Adipose tissue (tissue), 3 donors: ENCODE data around the gene CDC42EP2. TPM values are rescaled to one million over a fixed set of nuclear protein-coding genes. Genes with fewer than 3 reads are reported as not detected.

ENCODE experiments used
- H3K27ac ChIP-seq: one replicate; pipeline ENCODE4 v1.5.1; 2013; ENCODE audit warnings: low read depth, low read length
- WGBS, 3 donors: extraction: QIAGEN DNeasy Blood & Tissue Kit; methylation state at CpG; one replicate each; pipeline ENCODE4 v1.1.7; 2013; 5-methylcytosine and 5-hydroxymethylcytosine counted together
- polyA plus RNA-seq, 3 donors: library from polyadenylated mRNA; stranded (reverse); fragments of 200-250 nt; gene quantifications; one replicate each; pipeline ENCODE4 v1.2.3, GENCODE V29; 2013
- donor health status: healthy with polysubstance abuse.
- donor health status: Bipolar disorder and iron deficiency.
- donor health status: healthy.

The CDC42EP2 gene
- polyA plus RNA-seq, result 10 to 100 TPM in 2 of 3 donors, 1 to 10 TPM in 1; 5.4 to 82.5 (median 50.2) TPM

GRCh38 chr11:65314501-65315203 lies at the start of gene CDC42EP2:
Gene CDC42EP2 (plus strand): TSS chr11:65314866. CDS start chr11:65320899, 6,033 bp downstream.
- H3K27ac ChIP-seq, result peak within 1 kb of the TSS; percentile 68
- 0 to 1% (median 1%) methylated on average over 55 to 70 of the region's 74 CpGs for WGBS, 3 donors

GRCh38 chr11:65266210-65266609 lies 48.5 kb upstream of the CDC42EP2 start:
- 89 to 99% (median 95%) methylated on average over 2 of the region's 2 CpGs for WGBS, 3 donors

GRCh38 chr11:65274735-65275682 lies 39.7 kb upstream of the CDC42EP2 start:
- H3K27ac ChIP-seq, result no peak overlapping the region
- 21 to 52% (median 37%) methylated on average over 6 of the region's 6 CpGs for WGBS, 3 donors

More at GRCh38 chr11:65266210-65266609, 48.5 kb upstream of the CDC42EP2 start:
- H3K27ac ChIP-seq, result no peak overlapping the region

GRCh38 chr11:65275906-65276305 lies 38.8 kb upstream of the CDC42EP2 start:
- 20 to 71% (median 63%) methylated on average over 4 of the region's 4 CpGs for whole genome bisulfite sequencing, 3 donors
- H3K27ac ChIP-seq, result no peak overlapping the region

- 77 to 95% (median 90%) methylated on average over 5 of the region's 5 CpGs for WGBS, 3 donors
- H3K27ac ChIP-seq, result no peak overlapping the region
Observed at GRCh38 chr11:65277631-65278277, 36.9 kb upstream of the CDC42EP2 start.

- no peak overlapping the region for H3K27ac ChIP-seq
- 77 to 90% (median 90%) methylated on average over 2 of the region's 2 CpGs for WGBS, 3 donors
Observed at GRCh38 chr11:65278356-65278755, 36.3 kb upstream of the CDC42EP2 start.

GRCh38 chr11:65279279-65279678 lies 35.4 kb upstream of the CDC42EP2 start:
- 74 to 89% (median 81%) methylated on average over 4 of the region's 4 CpGs for WGBS, 3 donors
- H3K27ac ChIP-seq, result no peak overlapping the region

- WGBS, 3 donors, result 44 to 52% (median 50%) methylated on average over 5 of the region's 5 CpGs
- H3K27ac ChIP-seq, result no peak overlapping the region
Observed at GRCh38 chr11:65279741-65280440, 34.8 kb upstream of the CDC42EP2 start.

GRCh38 chr11:65280646-65281045 lies 34.0 kb upstream of the CDC42EP2 start:
- no peak overlapping the region for H3K27ac ChIP-seq
- WGBS, 3 donors, result 60 to 86% (median 80%) methylated on average over 4 of the region's 4 CpGs

GRCh38 chr11:65286686-65287085 lies 28.0 kb upstream of the CDC42EP2 start:
- no peak overlapping the region for H3K27ac ChIP-seq
- WGBS, 3 donors, result 71 to 91% (median 89%) methylated on average over 4 of the region's 4 CpGs

- H3K27ac ChIP-seq, result no peak overlapping the region
- 88 to 99% (median 93%) methylated on average over 2 of the region's 2 CpGs for WGBS, 3 donors
Observed at GRCh38 chr11:65287601-65288000, 27.1 kb upstream of the CDC42EP2 start.

- 69 to 71% (median 71%) methylated on average over 6 of the region's 6 CpGs for WGBS, 3 donors
- H3K27ac ChIP-seq, result no peak overlapping the region
Observed at GRCh38 chr11:65288706-65289536, 25.7 kb upstream of the CDC42EP2 start.

GRCh38 chr11:65290448-65291165 lies 24.1 kb upstream of the CDC42EP2 start:
- WGBS, 3 donors, result 14 to 25% (median 16%) methylated on average over 8 of the region's 8 CpGs
- H3K27ac ChIP-seq, result peak overlapping the region; percentile 76

GRCh38 chr11:65291613-65292012 lies 23.1 kb upstream of the CDC42EP2 start:
- 35 to 50% (median 35%) methylated on average over 5 of the region's 5 CpGs for WGBS, 3 donors
- H3K27ac ChIP-seq, result peak overlapping the region; percentile 76

- peak overlapping the region; percentile 85 for H3K27ac ChIP-seq
- 59 to 65% (median 60%) methylated on average over 5 of the region's 5 CpGs for WGBS, 3 donors
Observed at GRCh38 chr11:65292890-65293289, 21.8 kb upstream of the CDC42EP2 start.

- 78 to 91% (median 80%) methylated on average over 10 of the region's 10 CpGs for WGBS, 3 donors
- H3K27ac ChIP-seq, result no peak overlapping the region
Observed at GRCh38 chr11:65293909-65294381, 20.7 kb upstream of the CDC42EP2 start.

- WGBS, 3 donors, result 83 to 94% (median 85%) methylated on average over 11 of the region's 11 CpGs
- no peak overlapping the region for H3K27ac ChIP-seq
Observed at GRCh38 chr11:65295001-65295400, 19.7 kb upstream of the CDC42EP2 start.
